Measurements from ENCODE around the gene CPN1. TPM values are rescaled to one million over a fixed set of nuclear protein-coding genes. Genes with fewer than 3 reads are reported as not detected.

CPN1 gene
- total RNA-seq, 1 donor: not detected

DNA sequence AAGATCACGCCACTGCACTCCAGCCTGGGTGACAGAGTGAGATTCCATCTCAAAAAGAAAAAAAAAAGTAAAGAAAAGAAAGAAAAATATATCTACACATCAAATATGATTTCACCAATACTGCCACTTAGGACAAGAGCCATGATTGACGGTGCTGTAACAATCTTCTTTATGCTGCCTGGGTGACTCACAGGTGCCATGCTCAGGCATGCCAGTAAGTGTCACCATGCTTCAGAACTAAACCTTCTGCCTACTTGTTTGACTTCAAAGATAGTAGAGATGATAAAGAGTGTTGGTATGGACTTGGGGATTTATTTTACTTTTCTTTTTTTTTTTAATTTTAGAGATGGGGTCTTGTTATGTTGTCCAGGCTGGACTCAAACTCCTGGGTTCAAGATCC is 38.3 kb downstream of the CPN1 start:
- TF ChIP-seq, protein P1, sequence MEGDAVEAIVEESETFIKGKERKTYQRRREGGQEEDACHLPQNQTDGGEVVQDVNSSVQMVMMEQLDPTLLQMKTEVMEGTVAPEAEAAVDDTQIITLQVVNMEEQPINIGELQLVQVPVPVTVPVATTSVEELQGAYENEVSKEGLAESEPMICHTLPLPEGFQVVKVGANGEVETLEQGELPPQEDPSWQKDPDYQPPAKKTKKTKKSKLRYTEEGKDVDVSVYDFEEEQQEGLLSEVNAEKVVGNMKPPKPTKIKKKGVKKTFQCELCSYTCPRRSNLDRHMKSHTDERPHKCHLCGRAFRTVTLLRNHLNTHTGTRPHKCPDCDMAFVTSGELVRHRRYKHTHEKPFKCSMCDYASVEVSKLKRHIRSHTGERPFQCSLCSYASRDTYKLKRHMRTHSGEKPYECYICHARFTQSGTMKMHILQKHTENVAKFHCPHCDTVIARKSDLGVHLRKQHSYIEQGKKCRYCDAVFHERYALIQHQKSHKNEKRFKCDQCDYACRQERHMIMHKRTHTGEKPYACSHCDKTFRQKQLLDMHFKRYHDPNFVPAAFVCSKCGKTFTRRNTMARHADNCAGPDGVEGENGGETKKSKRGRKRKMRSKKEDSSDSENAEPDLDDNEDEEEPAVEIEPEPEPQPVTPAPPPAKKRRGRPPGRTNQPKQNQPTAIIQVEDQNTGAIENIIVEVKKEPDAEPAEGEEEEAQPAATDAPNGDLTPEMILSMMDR (IDR thresholded peaks at IDR 0.05; ENCODE audit: insufficient read depth, low read length): no peak
- DNase-seq (ENCODE audit: low read depth): no peak
- H3K4me3 ChIP-seq (ENCODE audit: low read depth, low read length): no peak overlapping the region

DNA sequence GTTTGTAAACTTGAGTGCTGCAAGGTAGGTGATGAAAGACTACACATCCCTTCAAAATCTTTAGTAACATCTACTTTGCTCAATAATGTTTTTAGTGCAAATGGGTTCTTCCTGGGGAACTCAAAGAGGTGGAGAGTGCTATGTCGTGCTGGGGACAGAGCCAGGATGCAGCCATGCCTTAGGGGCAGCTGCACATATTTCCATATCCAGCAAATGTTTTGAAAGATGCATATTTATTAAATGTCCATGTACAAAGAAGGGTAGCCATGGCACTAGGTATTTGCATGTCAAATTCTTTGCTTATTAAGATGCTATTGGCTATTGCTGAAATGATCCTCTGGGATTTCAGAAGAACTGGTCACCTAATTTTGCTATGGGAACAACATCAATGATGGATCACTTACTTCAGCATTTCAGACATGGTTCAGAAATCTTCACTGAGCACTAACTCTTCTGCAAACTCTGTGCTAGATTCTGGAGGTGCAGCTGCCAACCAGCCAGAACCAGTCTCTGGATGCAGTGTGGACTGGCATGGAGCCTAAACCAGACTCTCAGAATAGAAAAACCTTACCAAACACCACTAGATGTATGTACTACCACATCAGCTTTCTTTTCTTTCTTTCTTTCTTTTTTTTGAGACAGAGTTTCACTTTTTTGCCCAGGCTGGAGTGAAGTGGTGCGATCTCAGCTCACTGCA is 40.2 kb downstream of the CPN1 start:
- TF ChIP-seq, protein P1 (IDR thresholded peaks at IDR 0.05; ENCODE audit: insufficient read depth, low read length): no peak
- H3K4me3 ChIP-seq (ENCODE audit: low read depth, low read length): no peak overlapping the region
- DNase-seq (ENCODE audit: low read depth): peak; percentile 25

DNA sequence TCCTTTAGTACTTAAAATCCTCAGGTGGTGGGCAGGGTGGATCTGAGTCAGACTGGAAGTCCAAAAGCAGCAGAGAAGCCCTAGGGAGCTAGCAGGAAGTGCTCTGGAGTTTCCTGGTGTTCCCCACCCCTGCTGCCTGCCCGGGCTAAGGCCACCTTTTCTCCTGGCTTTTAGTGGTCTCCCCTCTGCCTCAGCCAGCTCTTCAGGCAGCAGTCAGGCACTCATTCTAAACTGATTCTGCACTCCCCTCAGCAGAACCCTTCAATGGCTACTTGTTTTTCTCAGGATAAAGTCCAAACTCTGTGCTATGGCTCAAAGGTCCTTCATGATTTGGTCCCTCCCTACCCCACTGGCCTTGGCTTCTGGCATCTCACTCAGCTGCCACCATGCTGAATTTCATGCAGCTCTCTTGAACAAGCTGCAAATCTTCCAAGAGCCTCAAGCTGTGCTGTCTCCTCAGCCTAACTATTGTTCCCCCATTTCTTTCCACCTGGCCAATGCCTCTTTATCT is 43.1 kb downstream of the CPN1 start:
- peak; percentile 32 for DNase-seq (ENCODE audit: low read depth)
- H3K4me3 ChIP-seq (ENCODE audit: low read depth, low read length): no peak overlapping the region
- TF ChIP-seq, protein P1 (IDR thresholded peaks at IDR 0.05; ENCODE audit: insufficient read depth, low read length): no peak

DNA sequence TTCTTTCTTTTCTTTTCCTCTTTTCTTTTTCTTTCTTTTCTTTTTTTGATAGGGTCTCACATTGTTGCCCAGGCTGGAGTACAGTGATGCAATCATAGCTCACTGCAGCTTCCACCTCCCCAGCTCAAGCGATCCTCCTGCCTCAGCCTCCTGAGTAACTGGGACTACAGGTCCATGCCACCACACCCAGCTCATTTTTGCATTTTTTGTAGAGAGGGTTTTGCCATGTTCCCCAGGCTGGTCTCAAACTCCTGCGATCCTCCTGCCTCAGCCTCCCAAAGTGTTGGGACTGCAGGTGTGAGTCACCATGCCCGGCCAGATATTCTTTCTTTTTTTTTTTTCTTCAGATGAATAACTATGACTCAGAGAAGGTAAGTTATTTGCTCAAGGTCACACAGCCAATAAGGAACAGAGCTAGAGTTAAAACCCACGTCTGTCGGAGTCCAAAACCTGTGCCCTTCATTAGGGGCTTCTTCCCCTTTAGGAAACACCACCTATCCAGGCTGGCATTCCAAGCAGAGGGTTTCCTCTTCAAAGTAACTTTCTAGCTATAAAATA is 43.8 kb downstream of the CPN1 start:
- H3K4me3 ChIP-seq (ENCODE audit: low read depth, low read length): no peak overlapping the region
- TF ChIP-seq, protein P1 (IDR thresholded peaks at IDR 0.05; ENCODE audit: insufficient read depth, low read length): no peak
- no peak for DNase-seq (ENCODE audit: low read depth)

DNA sequence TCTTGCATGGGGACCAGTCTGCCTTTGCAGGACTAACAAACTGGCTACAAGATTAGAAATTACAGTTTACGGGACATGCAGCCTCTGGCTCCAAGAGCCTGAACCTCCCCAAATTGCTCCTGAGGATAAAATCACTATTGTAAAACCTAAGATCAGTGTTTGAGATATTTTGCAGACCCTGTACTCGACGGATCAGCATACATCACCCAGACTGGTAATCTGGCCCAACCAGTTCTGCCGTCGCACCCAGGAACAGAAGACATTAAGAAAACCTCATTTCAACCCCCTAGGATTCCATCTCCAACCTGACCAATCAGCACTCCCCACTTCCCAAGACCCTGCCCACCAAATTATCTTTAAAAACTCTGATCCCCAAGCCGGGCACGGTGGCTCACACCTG is 44.8 kb downstream of the CPN1 start:
- DNase-seq (ENCODE audit: low read depth): no peak

DNA sequence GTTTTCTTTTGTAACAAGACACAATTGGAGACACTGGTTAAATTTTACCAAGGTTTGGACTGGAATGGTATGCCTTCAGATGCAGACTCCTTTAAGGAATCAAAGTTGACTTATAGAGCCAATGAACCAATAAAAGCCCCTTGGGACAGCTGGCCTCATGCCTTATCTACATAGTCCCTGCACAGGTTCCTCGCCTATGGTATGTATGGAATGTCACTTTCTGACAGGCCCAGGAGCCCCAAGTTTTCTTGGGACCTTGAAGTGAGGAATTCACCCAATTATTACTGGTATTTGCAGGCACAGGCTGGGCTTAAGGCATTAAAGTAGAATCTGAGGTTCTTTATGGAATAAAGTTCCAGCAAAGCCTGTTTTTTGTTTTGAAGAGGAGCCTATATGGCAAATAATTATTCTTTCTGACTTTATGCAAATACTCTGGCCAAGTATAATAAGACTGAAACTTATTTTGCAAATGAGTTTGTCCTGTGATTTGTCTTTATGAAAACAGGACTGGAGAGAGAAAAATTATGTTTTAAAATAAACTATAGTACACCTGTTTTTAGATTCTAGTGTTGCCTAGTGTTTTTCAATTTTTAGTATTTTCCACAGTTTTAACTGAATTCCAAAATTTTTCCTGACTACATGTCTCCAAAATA is 47.8 kb downstream of the CPN1 start:
- H3K4me3 ChIP-seq (ENCODE audit: low read depth, low read length): no peak overlapping the region
- TF ChIP-seq, protein P1 (IDR thresholded peaks at IDR 0.05; ENCODE audit: insufficient read depth, low read length): no peak

More for the DNA sequence above, 44.8 kb downstream of the CPN1 start:
- H3K4me3 ChIP-seq (ENCODE audit: low read depth, low read length): no peak overlapping the region
- TF ChIP-seq, protein P1 (IDR thresholded peaks at IDR 0.05; ENCODE audit: insufficient read depth, low read length): no peak

More for the DNA sequence above, 47.8 kb downstream of the CPN1 start:
- DNase-seq (ENCODE audit: low read depth): no peak
